Measurements from ENCODE around the gene POLL.

Gene POLL

DNA sequence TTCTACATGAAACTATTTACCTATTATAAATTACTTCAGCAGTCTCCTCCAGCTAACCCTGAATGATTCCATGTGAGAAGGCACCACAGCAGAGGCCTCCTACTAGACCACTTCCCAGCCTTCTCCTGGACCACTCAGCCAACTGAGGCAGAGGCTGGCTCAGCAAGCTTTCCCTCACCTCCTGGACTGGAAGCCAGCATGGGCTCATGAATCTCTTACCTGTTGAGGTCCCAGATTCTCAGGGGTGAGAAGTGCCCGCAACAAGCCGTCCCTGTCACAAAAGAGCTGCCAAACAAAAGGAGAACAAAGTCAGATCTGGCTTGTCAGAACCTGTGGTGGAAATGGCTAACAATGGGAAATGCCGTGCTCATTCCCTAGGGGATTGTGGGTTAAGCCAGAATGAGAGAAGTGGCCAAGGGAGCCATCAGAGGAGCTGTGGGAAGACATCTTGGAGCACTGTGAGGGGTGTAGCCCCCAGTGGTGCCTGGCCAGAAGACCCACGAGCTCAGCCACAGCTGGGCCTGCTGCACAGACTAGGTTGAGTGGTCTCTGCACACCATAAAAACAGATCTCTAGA is 36.6 kb upstream of the POLL start:
- H3K4me3 ChIP-seq, result no peak overlapping the region
- peak; percentile 53 for DNase-seq (ENCODE audit: low spot score)
- TF ChIP-seq, protein P1, sequence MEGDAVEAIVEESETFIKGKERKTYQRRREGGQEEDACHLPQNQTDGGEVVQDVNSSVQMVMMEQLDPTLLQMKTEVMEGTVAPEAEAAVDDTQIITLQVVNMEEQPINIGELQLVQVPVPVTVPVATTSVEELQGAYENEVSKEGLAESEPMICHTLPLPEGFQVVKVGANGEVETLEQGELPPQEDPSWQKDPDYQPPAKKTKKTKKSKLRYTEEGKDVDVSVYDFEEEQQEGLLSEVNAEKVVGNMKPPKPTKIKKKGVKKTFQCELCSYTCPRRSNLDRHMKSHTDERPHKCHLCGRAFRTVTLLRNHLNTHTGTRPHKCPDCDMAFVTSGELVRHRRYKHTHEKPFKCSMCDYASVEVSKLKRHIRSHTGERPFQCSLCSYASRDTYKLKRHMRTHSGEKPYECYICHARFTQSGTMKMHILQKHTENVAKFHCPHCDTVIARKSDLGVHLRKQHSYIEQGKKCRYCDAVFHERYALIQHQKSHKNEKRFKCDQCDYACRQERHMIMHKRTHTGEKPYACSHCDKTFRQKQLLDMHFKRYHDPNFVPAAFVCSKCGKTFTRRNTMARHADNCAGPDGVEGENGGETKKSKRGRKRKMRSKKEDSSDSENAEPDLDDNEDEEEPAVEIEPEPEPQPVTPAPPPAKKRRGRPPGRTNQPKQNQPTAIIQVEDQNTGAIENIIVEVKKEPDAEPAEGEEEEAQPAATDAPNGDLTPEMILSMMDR (IDR thresholded peaks at IDR 0.05), result no peak
- H3K27ac ChIP-seq, result no peak overlapping the region

DNA sequence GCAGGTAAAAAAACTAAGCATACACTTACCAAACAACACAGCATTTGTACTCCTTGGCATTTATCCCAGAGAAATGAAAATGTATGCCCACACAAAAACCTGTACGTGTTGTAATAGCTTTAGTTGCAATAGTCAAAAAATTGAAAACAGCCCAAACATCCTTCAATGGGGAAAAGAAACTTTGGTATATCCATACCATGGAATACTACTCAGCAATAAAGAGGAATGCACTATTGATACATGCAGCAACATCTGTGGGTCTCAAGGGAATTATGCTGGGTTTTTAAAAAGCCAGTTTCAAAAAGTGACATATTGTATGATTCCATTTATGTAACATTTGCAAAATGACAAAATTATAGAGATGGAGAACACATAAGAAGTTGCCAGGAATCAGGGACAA is 35.5 kb upstream of the POLL start:
- TF ChIP-seq, protein P1 (IDR thresholded peaks at IDR 0.05), result no peak
- H3K4me3 ChIP-seq, result no peak overlapping the region
- no peak overlapping the region for H3K27ac ChIP-seq
- DNase-seq (ENCODE audit: low spot score), result no peak

DNA sequence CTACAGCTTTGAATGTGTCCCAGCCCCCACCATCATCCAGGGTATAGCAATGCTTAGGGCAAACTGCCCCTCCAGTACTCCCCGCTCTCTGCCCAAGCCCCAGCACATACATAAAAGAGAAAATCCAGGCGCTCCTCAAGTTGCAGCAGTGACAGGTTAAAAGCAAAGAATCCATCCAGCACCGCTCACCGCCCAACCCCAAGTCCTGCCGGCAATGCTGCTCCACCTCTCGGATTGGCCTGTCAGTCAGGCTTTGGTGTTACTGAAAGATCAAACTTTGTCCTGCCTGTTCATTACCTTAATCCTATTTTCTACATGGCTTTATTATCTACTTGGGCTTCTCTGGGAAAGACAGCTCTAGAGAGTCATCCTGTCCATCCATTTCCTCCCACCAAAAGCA is 31.9 kb upstream of the POLL start:
- Histone ChIP-seq H3K4me3 (no peak overlapping the region), H3K27ac (no peak overlapping the region)
- TF ChIP-seq, protein P1 (IDR thresholded peaks at IDR 0.05), result no peak
- DNase-seq (ENCODE audit: low spot score), result no peak

DNA sequence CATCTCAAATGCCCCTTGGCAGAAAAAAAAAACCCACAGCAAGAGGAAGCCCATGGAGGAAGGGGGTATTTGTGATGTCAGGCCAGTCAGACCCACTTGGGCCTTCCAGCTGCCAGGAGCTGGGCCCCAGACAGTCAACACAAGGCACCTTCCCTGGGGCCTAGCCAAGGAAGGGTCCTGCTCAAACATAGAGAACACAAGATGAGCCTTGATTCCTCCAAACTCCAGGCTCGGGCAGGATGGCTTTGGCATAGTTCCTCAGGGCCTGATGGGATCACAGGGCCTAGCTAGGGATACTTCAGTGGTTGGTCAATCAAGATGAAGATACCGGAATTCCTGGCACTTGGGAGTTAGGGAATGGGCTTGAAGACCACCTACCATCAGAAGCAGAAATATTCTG is 30.8 kb upstream of the POLL start:
- DNase-seq (ENCODE audit: low spot score), result peak; percentile 62
- TF ChIP-seq, protein P1 (IDR thresholded peaks at IDR 0.05), result no peak
- Histone ChIP-seq H3K27ac (no peak overlapping the region), H3K4me3 (no peak overlapping the region)

DNA sequence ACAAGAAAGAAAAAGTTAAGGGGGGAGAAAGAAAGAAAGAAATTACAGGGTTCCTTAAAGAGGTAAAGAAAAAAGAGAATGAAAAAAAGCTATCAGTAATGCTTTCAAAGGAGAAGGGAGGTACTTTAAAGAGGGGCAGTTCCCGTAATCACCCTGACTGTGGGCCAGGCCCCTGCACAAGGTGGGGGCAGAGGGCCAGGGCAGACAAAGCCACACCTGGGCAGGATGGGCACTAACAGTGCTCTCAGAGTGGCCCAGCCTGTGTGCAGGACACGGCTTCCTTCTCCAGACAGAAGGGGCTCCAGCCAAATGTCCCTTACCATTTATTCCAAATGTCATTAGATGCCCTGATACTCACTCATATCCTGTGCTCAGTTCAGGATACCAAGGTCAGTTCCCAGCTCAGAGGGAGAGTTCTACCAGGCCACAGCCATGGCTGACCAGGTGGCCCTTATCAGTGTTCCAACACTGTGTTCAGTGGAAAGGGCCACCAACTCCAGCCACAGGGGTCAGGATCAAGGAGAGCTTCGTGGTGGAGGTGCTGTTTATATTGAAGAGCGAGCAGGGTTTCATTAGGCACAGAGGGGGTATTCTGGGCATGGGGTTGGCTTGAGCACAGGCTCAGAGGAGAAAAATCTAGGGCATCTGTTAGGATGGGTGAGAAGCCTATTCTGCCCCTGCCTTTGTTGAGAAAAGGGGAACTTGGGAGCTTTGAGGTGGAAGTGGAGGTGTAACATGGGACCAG is 29.9 kb upstream of the POLL start:
- peak; percentile 26 for DNase-seq (ENCODE audit: low spot score)
- TF ChIP-seq, protein P1 (IDR thresholded peaks at IDR 0.05), result no peak
- no peak overlapping the region for H3K4me3 ChIP-seq
- no peak overlapping the region for H3K27ac ChIP-seq

DNA sequence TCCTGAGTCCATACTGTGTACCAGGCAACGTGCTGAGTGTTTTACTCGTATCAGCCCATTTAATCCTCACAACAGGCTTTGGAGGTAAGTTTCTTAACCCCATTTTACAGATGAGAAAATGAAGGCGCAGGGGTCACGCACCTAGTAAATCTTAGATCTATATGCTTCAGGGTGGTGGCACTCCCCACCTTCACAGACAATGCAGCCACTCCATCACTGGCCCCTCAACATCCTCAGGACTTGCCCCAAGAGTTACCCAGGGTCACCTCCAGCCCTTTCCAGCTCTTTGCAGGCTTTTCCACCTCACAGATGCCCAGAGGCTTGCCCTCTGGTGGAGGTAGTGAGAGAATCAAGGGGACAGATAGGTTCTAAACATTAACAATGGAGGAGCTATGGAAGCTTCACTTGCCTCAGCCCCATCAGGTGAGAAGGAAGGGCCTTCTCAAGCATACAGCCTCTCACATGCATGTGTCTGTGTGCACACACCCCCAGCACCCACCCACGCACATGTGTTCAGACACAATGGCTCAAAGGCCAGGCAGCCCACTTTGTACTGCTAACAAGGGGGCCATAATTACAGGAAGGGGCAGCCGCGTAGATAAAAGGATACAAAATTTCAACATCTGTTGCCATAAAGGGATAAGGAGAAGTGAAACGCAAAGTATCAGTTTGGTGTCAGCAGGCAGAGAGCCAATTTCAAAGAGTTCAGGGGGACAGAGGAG is 29.2 kb upstream of the POLL start:
- TF ChIP-seq, protein P1 (IDR thresholded peaks at IDR 0.05), result no peak
- H3K27ac ChIP-seq, result no peak overlapping the region
- no peak overlapping the region for H3K4me3 ChIP-seq
- peak; percentile 43 for DNase-seq (ENCODE audit: low spot score)
